Stimulated activated CD4-positive, alpha-beta T cell treated with anti-CD3 and anti-CD28 coated beads, Interleukin-4, amount 100 ng/mL, for 1 hour (primary cell): ENCODE data around the gene APRT.
A peak's percentile ranks its signal among the peaks of the same experiment; 100 is the strongest.

Source experiments
- DNase-seq: peaks from one replicate; pipeline ENCODE4 v3.0.0-alpha.2; 2020

APRT gene

DNA sequence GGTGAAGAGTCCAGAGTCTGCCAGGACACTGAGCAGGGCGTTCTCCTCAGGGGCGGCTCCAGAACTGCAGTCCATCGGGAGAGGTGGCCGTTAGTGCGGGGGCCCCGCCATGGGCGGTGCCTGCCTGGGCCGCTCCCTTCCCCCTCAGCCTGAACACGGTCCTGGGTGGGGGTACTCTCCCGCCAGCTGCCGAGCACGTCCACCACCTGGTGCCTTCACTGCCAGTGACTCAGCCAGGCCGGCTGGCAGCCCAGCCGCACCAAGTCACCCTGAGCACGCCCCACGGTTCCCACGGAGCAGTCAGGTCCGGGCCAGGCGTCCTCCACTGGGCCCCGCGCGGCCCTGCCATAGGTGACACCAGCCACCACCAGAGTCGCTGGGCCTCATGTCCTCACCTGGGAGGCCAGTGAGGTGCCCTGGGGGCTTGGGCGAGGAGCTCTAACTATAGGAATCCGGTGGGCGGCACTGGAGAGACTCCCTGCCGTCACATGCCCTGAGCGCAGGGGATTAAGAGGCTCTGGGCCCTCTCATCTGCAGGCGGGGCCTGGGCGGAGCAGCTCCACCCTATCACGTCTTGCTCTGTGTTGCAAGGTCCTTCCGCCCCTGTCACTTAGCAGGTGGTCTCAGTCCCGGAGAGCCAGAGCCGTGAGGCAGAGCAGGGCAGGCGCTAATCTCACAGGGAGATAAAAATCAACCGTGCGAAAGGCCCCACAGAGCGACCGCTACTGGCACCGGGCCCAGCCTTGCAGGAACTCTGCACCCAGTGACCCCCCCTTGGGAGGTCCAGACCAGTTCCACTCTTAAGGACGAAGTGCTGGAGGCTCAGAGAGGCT, 41.1 kb downstream of the APRT start:
- DNase-seq = peak; percentile 32

DNA sequence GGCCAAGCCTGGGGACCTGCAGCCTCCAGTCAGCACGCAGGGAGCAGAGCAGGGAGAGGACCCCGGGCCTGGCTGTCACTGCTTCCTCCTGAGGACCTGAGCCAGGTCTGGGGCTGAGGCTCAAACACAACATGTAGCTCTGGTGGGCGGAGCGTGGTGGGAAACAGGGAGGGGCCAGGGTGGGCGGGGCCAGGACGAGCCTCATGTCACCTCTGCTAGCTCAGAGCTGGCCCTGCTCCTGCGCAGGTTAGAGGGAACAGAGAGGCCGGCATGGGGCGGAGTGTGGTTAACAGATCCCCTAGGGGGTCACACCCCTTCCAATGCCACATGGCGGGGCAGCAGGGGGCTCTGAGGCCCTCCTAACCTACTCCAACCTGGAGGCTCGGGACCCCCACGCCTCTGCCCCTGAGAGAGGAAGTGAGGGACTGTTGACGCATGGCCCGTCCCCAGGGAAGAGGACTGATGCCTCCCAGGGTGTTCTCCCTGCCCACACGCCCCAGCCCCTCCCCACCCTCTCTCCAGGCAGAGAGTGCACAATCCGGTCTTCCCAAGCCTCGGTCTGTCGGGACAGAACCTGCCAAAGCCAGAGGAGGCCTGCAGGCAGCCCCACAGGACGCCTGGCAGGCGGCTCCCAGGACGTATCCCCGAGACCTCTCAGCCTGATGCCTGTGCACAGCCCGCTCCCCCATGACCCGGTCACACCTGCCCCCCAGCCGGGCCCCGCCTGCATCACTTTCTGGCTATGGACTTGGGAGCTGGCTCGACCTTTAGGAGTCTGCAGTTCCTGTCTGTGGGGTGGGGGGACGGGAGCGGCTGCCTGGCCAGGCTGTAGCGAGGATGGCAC, 41.9 kb downstream of the APRT start:
- peak; percentile 31 for DNase-seq

DNA sequence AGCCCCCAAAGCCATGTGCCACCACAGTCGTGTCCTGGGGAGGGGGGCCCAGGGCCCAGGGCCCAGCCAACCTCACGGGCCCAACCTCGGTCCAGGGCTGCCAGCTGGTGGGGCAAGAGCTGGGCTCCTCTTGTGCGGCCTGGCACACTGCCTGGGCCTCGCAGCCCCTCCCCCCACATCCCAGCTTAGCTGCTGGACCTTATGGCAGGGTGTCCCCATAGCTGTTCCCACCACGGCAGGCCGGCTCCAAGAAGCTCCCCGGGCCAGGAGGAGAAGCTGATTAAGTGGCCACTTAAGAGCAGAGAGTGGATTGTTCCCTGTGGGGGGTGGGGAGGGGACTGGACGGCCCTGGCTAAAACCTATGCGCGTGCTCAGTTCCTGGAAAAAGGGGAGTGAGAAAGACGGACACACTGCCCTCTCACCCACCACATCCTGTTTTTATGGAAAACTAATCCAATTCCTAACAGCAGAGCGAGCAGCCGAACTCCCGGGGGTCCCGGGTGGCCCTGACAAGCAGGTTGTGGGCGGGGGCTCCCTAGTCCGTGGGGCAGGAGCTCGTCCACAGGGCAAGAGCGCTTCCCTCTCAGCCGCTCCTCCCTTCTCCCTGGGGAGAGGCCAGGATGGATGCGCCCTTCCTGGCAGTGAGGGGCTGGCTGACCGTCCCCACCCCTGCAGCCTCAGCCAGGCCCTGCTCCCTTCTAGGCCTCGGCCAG, 43.5 kb downstream of the APRT start:
- DNase-seq = no peak

DNA sequence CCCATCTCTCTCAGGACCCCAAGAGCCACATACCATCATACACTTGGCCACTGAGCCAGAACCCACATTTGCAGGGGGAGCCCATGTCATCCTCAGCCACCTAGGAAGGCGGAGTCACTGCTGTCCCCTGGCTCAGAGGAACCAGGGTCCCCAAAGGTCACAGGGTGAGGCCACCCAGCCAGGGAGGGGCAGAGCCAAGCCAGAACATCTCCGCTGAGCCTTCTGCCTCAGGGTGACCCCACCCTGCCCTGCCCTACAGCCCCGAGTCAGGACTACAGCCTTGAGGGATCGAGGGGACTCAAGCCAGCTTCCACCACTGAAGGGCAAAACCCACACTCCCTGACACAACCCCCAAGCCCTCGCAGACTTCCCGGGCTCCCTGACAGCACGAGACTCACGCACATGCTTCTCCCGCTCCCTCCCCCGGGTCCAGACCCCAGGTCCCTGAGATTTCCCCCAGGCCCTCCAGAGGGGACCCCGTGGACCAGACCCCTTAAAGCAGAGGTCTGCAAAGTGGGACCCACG, 44.1 kb downstream of the APRT start:
- no peak for DNase-seq

DNA sequence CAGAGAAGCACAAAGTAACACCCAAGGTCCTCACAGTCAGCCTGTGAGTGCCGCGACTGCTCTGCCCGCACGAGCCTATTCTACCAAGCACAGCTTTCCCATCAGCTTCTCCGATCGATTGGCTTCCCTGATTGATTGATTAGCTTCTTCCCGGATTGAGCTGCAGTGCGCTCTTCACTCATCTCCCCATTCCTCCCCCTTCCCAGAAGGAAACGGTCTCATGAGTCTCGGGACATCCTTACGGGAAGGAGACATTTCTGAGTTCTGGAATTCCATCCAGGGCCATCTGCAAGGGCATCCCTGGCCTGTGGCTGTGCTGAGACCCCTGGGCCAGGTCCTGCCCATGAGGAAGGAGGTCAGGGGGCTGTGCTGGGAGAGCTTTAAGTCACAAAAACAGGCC, 44.8 kb downstream of the APRT start:
- no peak for DNase-seq

DNA sequence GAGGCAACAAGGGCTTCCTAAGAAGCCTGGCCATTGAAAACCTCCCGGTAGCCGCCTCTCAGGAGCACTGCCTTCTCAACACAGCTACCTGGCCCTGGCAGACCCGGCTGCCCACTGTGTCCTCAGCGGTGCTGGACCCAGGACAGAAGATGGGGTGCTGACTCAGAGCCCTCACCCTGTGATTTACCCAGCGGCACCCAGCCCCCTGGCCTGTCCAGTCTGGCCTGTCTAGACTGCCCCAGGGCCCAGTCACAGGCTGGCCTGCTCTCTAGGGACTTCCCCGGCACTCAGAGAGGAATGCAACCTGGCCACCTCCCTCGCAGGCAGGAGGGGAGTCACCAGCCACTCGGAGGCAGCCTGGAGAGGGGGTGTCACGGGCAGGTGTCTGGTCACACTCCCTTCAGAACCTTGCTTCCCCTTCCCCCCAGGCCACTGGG, 46.8 kb downstream of the APRT start:
- DNase-seq = no peak

DNA sequence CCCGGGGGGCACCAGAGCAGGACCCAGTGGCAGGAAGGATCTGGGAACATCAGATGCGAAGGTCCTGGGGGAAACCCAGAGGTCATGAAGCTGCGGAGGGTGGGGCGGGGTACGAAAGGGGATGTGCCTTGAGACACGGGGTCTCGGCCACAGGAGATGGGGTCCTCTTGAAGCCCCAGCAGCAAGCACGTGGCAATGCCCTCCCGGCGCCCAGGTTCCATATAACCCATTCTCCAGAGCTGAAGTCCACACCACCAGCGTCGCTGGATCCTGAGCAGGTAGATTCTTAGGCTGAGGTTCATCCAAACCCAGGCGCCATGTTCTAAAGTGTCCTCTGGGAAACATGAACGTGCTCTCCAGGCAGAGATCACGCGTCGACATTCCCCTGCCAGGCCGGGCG, 47.6 kb downstream of the APRT start:
- DNase-seq = no peak

DNA sequence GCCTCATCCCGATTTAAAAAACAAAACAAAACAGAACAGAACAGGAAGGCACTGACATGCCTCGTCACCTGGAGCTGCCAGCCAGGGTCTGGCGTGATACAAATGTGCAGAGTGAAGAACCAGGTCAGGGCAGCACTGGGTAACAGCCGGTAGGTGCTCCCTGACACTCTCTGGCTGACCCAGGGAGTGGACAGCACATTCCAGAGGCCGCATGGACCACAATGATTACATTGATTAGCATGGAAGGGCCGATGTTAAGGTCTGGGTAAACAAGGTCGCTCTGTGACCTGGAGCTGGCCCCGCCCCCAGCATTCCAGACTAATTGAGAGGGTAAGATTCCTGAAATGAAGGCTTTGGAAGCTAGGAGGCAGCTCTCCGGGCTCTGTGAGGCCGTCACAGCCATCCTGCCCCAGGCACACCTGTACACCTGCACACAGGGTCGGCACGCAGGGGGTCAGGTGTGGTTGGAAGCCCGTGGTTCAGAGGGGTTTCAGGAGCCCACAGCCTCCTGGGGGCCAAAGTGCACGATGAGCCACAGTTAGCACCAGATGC, 48.1 kb downstream of the APRT start:
- no peak for DNase-seq

DNA sequence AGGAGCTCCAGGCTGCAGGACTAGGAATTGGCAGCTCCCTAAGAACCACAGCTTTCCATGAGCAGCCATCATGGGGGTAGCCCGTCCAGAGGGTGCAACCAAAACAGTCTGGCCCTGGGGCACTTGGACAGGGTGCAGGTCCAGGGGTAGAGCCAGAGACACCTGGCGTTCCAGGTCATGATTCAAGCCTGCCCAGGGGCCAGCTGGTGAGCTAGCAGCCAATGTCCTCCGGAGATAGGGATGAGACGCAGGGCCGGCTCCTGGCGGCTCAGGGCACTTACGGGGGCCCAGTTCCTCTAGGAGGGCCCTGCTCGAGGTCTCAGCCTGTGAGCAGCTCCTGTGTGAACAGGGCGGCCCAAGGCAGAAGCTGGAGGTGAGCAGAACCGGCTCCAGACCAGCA, 48.8 kb downstream of the APRT start:
- no peak for DNase-seq

DNA sequence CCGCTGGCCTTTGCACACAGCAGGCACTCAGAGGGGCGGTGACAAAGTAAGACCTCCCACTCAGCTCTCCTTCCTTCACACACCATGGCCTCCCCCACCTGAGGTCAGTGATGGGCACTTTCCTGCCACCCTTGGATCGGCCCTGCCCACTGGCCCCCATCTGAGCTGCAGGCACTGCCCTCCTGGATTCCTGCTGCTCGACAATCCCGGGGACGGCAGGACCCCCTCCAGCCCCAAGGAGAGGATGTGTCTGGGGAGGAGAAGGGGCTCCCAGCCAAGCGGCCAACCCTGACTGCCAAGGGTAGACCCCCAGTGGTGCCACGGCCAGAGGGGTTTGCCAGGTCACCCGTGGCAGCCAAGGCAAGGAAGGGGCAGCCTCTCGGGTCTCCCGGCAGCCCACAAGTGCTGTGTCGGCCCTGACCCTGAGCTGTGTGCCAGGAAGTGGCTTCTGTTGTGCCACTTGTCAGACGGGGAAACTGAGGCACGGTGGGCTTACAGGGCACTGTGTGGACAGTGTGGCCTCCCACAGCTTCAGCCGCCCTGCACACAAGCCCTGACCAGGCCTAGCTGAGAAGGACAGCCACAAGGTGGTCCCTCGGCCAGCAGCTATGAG, 49.4 kb downstream of the APRT start:
- DNase-seq = no peak

DNA sequence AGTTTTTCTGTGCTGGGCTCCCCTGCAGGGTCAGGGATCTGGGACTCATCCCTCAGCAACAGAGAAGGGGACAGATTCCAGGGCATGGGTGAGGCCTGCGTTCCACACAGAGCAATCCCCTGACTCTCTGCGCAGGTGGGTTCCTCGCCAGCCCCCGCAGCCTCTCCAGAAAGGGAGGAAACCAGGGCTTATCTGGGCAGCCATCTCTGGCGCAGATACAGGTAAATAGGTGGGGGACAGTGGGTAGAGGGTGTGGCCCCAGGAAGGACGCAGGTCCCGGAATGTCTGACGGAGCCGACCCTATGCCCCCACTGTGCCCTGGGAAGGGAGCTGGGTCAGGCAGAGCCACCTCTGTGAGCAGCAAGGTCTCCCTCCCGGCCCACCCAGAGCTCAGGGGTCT, 49.9 kb downstream of the APRT start:
- no peak for DNase-seq

DNA sequence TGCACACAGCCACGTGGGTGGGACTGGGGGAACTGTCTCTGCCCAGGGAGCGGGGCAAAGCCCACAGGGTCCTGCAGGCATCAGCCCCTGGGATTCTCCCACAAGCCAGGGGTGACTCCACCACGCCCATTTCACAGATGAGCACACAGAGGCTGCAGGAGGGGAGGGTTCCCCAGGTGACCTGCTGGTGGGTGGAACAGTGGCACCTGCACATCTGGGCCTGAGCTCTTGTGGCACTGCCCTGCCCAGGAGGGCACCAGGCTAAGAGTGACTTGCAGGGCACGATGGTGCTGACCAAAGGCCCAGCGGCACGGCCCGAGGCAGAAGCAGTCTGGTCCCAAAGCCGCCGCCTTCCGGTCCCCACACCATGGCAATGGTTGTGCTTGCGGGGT, 50.6 kb downstream of the APRT start:
- no peak for DNase-seq

DNA sequence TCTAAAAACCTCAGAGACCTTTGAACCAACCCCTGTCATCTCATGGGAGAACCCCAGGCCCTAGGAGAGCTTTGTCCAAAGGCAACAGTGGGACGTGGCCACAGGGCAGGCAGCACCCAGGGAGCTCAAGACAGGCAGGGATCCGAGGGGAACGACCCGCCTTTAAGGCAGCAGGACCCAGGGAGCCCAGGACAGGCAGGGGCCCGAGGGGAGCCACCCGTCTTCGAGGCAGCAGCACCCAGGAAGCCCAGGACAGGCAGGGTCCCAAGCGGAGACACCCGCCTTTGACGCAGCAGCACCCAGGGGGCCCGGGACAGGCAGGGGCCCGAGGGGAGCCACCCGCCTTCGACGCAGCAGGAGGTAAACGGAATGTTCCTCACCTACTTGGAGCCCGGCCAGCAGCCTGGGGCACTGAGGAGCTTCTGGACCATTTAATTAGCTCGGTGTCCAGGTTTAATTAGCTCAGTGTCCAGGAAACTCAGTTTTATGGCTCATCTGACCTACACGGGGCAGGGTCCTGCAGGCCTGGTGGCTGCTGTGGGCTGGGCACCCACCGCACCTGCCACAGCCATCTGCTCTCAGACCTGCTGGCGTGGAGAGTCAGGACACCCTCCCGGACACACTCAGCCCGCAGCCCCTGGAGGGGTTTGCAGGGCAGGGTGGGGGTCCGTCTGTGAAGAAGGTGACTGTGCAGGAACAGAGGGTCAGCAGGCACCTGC, 51.1 kb downstream of the APRT start:
- no peak for DNase-seq

DNA sequence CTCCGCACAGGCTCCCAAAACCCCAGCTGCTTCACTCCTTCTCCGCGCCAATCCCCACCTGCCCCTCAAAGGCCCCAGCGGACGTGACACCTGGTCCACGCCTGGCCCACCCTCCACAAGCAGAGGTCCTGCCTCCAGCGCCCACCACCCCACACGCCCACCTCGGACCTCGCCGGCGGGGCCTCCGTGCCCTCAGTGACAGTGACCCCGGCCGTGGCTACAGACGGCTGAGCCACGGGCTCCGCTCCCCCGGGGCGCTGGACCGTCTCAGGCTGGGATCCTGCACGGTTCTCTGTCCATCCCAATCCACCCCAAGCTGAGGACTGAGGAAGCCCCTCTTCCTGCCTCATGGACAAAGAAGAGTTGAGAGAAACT, 51.8 kb downstream of the APRT start:
- no peak for DNase-seq
